Smooth muscle cell (in vitro differentiated cells): ENCODE results near the gene EYA3. TPM values are rescaled to one million over a fixed set of nuclear protein-coding genes. Genes with fewer than 3 reads are reported as not detected.

Experiments
- DNase-seq: peaks from one replicate; lab custom pipeline; 2025; ENCODE audit not compliant: unreplicated experiment; lab: John Stamatoyannopoulos, UW
- H2AFZ ChIP-seq: fragments of 200-600 bp; sonication (generic); 2 replicates; pipeline ENCODE4 v1.6.0; 2016; ENCODE audit warnings: antibody characterized with exemption, low read depth, mild to moderate bottlenecking
- H3F3A ChIP-seq: fragments of 200-600 bp; sonication (generic); 2 replicates; pipeline ENCODE4 v1.6.0; 2017; ENCODE audit warnings: antibody characterized with exemption, low read depth
- H3K27ac ChIP-seq: fragments of 200-600 bp; sonication (generic); 2 replicates; pipeline ENCODE4 v1.5.1; 2016; ENCODE audit warnings: low read depth, mild to moderate bottlenecking
- H3K27me3 ChIP-seq: fragments of 200-600 bp; sonication (generic); 2 replicates; pipeline ENCODE4 v1.6.1; 2016; ENCODE audit warnings: low read depth, mild to moderate bottlenecking
- H3K36me3 ChIP-seq: fragments of 200-600 bp; sonication (generic); 2 replicates; pipeline ENCODE4 v1.5.1; 2016; ENCODE audit warnings: low read depth
- H3K4me1 ChIP-seq: fragments of 200-600 bp; sonication (generic); 2 replicates; pipeline ENCODE4 v1.5.1; 2016; ENCODE audit warnings: low read depth
- H3K4me2 ChIP-seq: fragments of 200-600 bp; sonication (generic); 2 replicates; pipeline ENCODE4 v1.6.0; 2016; ENCODE audit warnings: mild to moderate bottlenecking
- H3K4me3 ChIP-seq: fragments of 200-600 bp; sonication (generic); 2 replicates; pipeline ENCODE4 v1.5.1; 2016; ENCODE audit warnings: mild to moderate bottlenecking
- H3K79me2 ChIP-seq: fragments of 200-600 bp; sonication (generic); 2 replicates; pipeline ENCODE4 v1.6.0; 2016; ENCODE audit warnings: low read depth, mild to moderate bottlenecking
- H3K9ac ChIP-seq: fragments of 200-600 bp; sonication (generic); 2 replicates; pipeline ENCODE4 v1.6.0; 2016; ENCODE audit warnings: low read depth
- H3K9me3 ChIP-seq: fragments of 200-600 bp; sonication (generic); replicated peaks from 2 replicates; pipeline ENCODE4 v1.5.1; 2016; ENCODE audit warnings: low read depth
- H4K20me1 ChIP-seq: fragments of 200-600 bp; sonication (generic); 2 replicates; pipeline ENCODE4 v1.6.0; 2016; ENCODE audit warnings: low read depth
- CTCF ChIP-seq: fragments of 200-600 bp; sonication (generic); IDR thresholded peaks from 2 replicates; pipeline ENCODE4 v1.5.1; 2017; ENCODE audit warnings: borderline replicate concordance, mild to moderate bottlenecking, antibody characterized with exemption; ENCODE audit not compliant: insufficient read depth, poor library complexity, severe bottlenecking
- WGBS: methylation state at CpG from one replicate; pipeline ENCODE4 v1.1.7; 2016; ENCODE audit warnings: low lambda C conversion rate; 5-methylcytosine and 5-hydroxymethylcytosine counted together
- polyA plus RNA-seq: library from polyadenylated mRNA; unstranded; fragments of >200 nt; fragmentation: Nextera tagmentation; extraction: Ambion mirVana; gene quantifications from 2 replicates; pipeline ENCODE4 v1.2.1, GENCODE V29; 2016
- total RNA-seq: library from RNA; depleted of rRNA; stranded (reverse); fragments of >200 nt; gene quantifications from 2 replicates; pipeline ENCODE4 v1.2.3, GENCODE V29; 2014

The EYA3 gene
- total and polyA plus RNA-seq, 2 experiments from 2014 or later = 3.8 to 17.1 TPM

GRCh38 chr1:28058168-28058567 lies 30.2 kb downstream of the EYA3 start:
- H3K4me1 ChIP-seq = no peaks in the 10 kb centered on the region
- peaks cover 32% of the 10 kb centered on the region for H4K20me1 ChIP-seq
- no peak overlapping the region for H3K4me3 ChIP-seq
- H3K4me2 ChIP-seq = no peak overlapping the region
- no peaks in the 10 kb centered on the region for H3K36me3 ChIP-seq
- no peak overlapping the region for H3K27ac ChIP-seq
- no peaks in the 10 kb centered on the region for H3F3A ChIP-seq
- H3K79me2 ChIP-seq = peaks cover 50% of the 10 kb centered on the region
- H3K9me3 ChIP-seq = no peaks in the 10 kb centered on the region
- WGBS = 79% methylated on average over 4 of the region's 4 CpGs
- TF ChIP-seq CTCF = no peak
- no peak for DNase-seq
- H3K9ac ChIP-seq = no peak overlapping the region
- no peaks in the 10 kb centered on the region for H3K27me3 ChIP-seq
- H2AFZ ChIP-seq = no peak overlapping the region

GRCh38 chr1:28056129-28056925 lies 32.1 kb downstream of the EYA3 start:
- 65% methylated on average over 4 of the region's 4 CpGs for WGBS
- Histone ChIP-seq H4K20me1 (peaks cover 32% of the 10 kb centered on the region), H3K27ac (no peak overlapping the region), H3K4me3 (no peak overlapping the region), H2AFZ (no peak overlapping the region), H3K4me1 (no peaks in the 10 kb centered on the region), H3K4me2 (no peak overlapping the region), H3K9me3 (no peaks in the 10 kb centered on the region), H3K9ac (no peak overlapping the region), H3K27me3 (no peaks in the 10 kb centered on the region), H3F3A (no peaks in the 10 kb centered on the region), H3K36me3 (no peaks in the 10 kb centered on the region), H3K79me2 (peaks cover 35% of the 10 kb centered on the region)
- no peak for DNase-seq
- no peak for TF ChIP-seq CTCF

- H3K27me3 ChIP-seq = no peaks in the 10 kb centered on the region
- peaks cover 4% of the 10 kb centered on the region for H3K79me2 ChIP-seq
- no peak for TF ChIP-seq CTCF
- H3K4me3 ChIP-seq = no peak overlapping the region
- no peaks in the 10 kb centered on the region for H3K36me3 ChIP-seq
- H3K27ac ChIP-seq = no peak overlapping the region
- H4K20me1 ChIP-seq = peaks cover 3% of the 10 kb centered on the region
- WGBS = 76% methylated on average over 1 of the region's 1 CpG
- no peak overlapping the region for H3K4me2 ChIP-seq
- no peaks in the 10 kb centered on the region for H3K9me3 ChIP-seq
- DNase-seq = no peak
- no peaks in the 10 kb centered on the region for H3K4me1 ChIP-seq
- H2AFZ ChIP-seq = no peak overlapping the region
- H3F3A ChIP-seq = no peaks in the 10 kb centered on the region
- no peak overlapping the region for H3K9ac ChIP-seq
These were observed 37.6 kb downstream of the EYA3 start for GRCh38 chr1:28050776-28051175.

- Histone ChIP-seq H3K79me2 (peaks cover 4% of the 10 kb centered on the region), H3K4me2 (no peak overlapping the region), H2AFZ (no peak overlapping the region), H3K36me3 (no peaks in the 10 kb centered on the region), H4K20me1 (peaks cover 7% of the 10 kb centered on the region), H3K9ac (no peak overlapping the region), H3K27me3 (no peaks in the 10 kb centered on the region), H3K27ac (no peak overlapping the region), H3K9me3 (no peaks in the 10 kb centered on the region), H3K4me3 (no peak overlapping the region), H3F3A (no peaks in the 10 kb centered on the region), H3K4me1 (no peaks in the 10 kb centered on the region)
- 95% methylated on average over 4 of the region's 4 CpGs for whole genome bisulfite sequencing
- DNase-seq = no peak
- TF ChIP-seq CTCF = no peak
These were observed 41.7 kb downstream of the EYA3 start for GRCh38 chr1:28046716-28047115.
